CD4-positive, alpha-beta memory T cell (primary cell): Measurements from ENCODE around the gene LTBP1. TPM values are rescaled to one million over a fixed set of nuclear protein-coding genes. Genes with fewer than 3 reads are reported as not detected.

Source experiments
- CTCF ChIA-PET: fragments of 350-600 bp; sonication (Branson Sonifier 250); formaldehyde crosslinking; loops from one replicate; lab custom pipeline; 2021; ENCODE audit warnings: inconsistent platforms; ENCODE audit not compliant: partially characterized antibody; lab: Charles Lee
- POLR2A ChIA-PET: fragments of 350-600 bp; sonication (Branson Sonifier 250); formaldehyde crosslinking; loops from one replicate; lab custom pipeline; 2021; ENCODE audit not compliant: partially characterized antibody; lab: Charles Lee
- DNase-seq, 5 donors: peaks; one replicate each; pipeline versions ENCODE4 v3.0.0 to v3.0.0-alpha.2; 2020 to 2022; ENCODE audit warnings: mixed read lengths in 1 of 5
- H3K27ac ChIP-seq: one replicate; pipeline ENCODE4 v1.7.0; 2013; ENCODE audit warnings: low read depth, low read length
- H3K27me3 ChIP-seq: 2 replicates; pipeline ENCODE4 v1.7.0; 2013; ENCODE audit warnings: mild to moderate bottlenecking, low read length, moderate library complexity; ENCODE audit not compliant: insufficient read depth
- H3K36me3 ChIP-seq: 2 replicates; pipeline ENCODE4 v1.7.0; 2013; ENCODE audit warnings: mild to moderate bottlenecking, low read length, moderate library complexity; ENCODE audit not compliant: insufficient read depth
- H3K4me1 ChIP-seq: 2 replicates; pipeline ENCODE4 v1.7.0; 2013; ENCODE audit warnings: mild to moderate bottlenecking, low read length, moderate library complexity; ENCODE audit not compliant: insufficient read depth
- H3K4me3 ChIP-seq, 2 donors: one replicate each; pipeline ENCODE4 v1.7.0; 2013; ENCODE audit warnings: low read length in 2 of 2, mild to moderate bottlenecking in 1 of 2
- H3K9me3 ChIP-seq, 2 donors: one replicate each; pipeline ENCODE4 v1.7.0; 2013; ENCODE audit warnings: low read length in 2 of 2, control low read depth in 1 of 2; ENCODE audit not compliant: control insufficient read depth in 1 of 2
- H3K27ac Mint-ChIP-seq, 7 donors: one replicate each; pipeline ENCODE4 v1.8.0; 2020 to 2021; ENCODE audit warnings: mixed read lengths in 7 of 7, mild to moderate bottlenecking in 6 of 7, inconsistent platforms in 3 of 7, moderate library complexity in 3 of 7
- H3K27me3 Mint-ChIP-seq, 2 donors: one replicate each; pipeline ENCODE4 v1.8.0; 2020 to 2021; ENCODE audit warnings: mixed read lengths in 2 of 2
- H3K36me3 Mint-ChIP-seq, 2 donors: one replicate each; pipeline ENCODE4 v1.8.0; 2020 to 2021; ENCODE audit warnings: mixed read lengths in 2 of 2, inconsistent platforms in 1 of 2, mild to moderate bottlenecking in 1 of 2
- H3K4me1 Mint-ChIP-seq, 4 donors: one replicate each; pipeline ENCODE4 v1.8.0; 2020 to 2021; ENCODE audit warnings: mixed read lengths in 4 of 4, mild to moderate bottlenecking in 1 of 4
- H3K4me3 Mint-ChIP-seq, 8 donors: one replicate each; pipeline ENCODE4 v1.8.0; 2020 to 2021; ENCODE audit warnings: mixed read lengths in 8 of 8, mild to moderate bottlenecking in 7 of 8, moderate library complexity in 6 of 8, inconsistent platforms in 3 of 8
- H3K9me3 Mint-ChIP-seq, 8 donors: one replicate each; pipeline ENCODE4 v1.8.0; 2020 to 2021; ENCODE audit warnings: mixed read lengths in 8 of 8, mild to moderate bottlenecking in 5 of 8, inconsistent platforms in 3 of 8, moderate library complexity in 1 of 8
- intact Hi-C: fragments of 100-400 bp; cut with micrococcal nuclease; formaldehyde crosslinking; loops from one replicate; pipeline ENCODE4 v1.15.1; 2023
- polyA plus RNA-seq, 2 donors: library from polyadenylated mRNA; unstranded; fragments of 300-500 nt; fragmentation: Illumina TruSeq; gene quantifications; one replicate each; pipeline ENCODE4 v1.2.3, GENCODE V29; 2021
- total RNA-seq, 2 experiments: library from RNA; stranded (reverse); gene quantifications; one replicate each; pipeline ENCODE4 v1.2.3, GENCODE V29; 2021

LTBP1 gene
- total and polyA plus RNA-seq, 4 experiments from 2014 or later = 0.44 TPM; not detected in 3

GRCh38 chr2:33014268-33014667 is 67.5 kb downstream of the LTBP1 start:
- Histone ChIP-seq H3K4me3 (no peak overlapping the region), H3K36me3 (no peaks in the 10 kb centered on the region), H3K9me3 (no peaks in the 10 kb centered on the region), H3K27ac (no peak overlapping the region), H3K27me3 (no peaks in the 10 kb centered on the region), H3K4me1 (no peaks in the 10 kb centered on the region)
- ChIA-PET CTCF (no interaction called here), POLR2A (no interaction called here)
- Mint-ChIP-seq H3K4me1 (no peaks in the 10 kb centered on the region), H3K4me3 (no peak overlapping the region), H3K27ac (no peak overlapping the region), H3K36me3 (no peaks in the 10 kb centered on the region), H3K27me3 (peaks cover 3 to 4% of the 10 kb centered on the region in 2 donors), H3K9me3 (no peaks in the 10 kb centered on the region)
- DNase-seq = no peak
- intact Hi-C loops = no loop called here

GRCh38 chr2:33015421-33016142 is 68.8 kb downstream of the LTBP1 start:
- Histone ChIP-seq H3K36me3 (no peaks in the 10 kb centered on the region), H3K4me1 (no peaks in the 10 kb centered on the region), H3K27ac (no peak overlapping the region), H3K9me3 (no peaks in the 10 kb centered on the region), H3K4me3 (no peak overlapping the region), H3K27me3 (no peaks in the 10 kb centered on the region)
- intact Hi-C loops = no loop called here
- CTCF ChIA-PET = no interaction called here
- Mint-ChIP-seq H3K27me3 (peaks cover 0 to 2% of the 10 kb centered on the region in 2 donors), H3K36me3 (no peaks in the 10 kb centered on the region), H3K4me3 (no peak overlapping the region), H3K4me1 (no peaks in the 10 kb centered on the region), H3K27ac (no peak overlapping the region), H3K9me3 (no peaks in the 10 kb centered on the region)
- POLR2A ChIA-PET = no interaction called here
- no peak for DNase-seq

GRCh38 chr2:33018271-33018670 is 71.5 kb downstream of the LTBP1 start:
- no peak overlapping the region for H3K27ac Mint-ChIP-seq
- Histone ChIP-seq H3K4me3 (no peak overlapping the region), H3K27me3 (no peaks in the 10 kb centered on the region), H3K27ac (no peak overlapping the region), H3K4me1 (no peaks in the 10 kb centered on the region), H3K36me3 (no peaks in the 10 kb centered on the region), H3K9me3 (no peaks in the 10 kb centered on the region)
- no peak for DNase-seq
- no peaks in the 10 kb centered on the region for H3K9me3 Mint-ChIP-seq
- ChIA-PET POLR2A (no interaction called here), CTCF (no interaction called here)
- H3K27me3 Mint-ChIP-seq = peaks cover 6 to 9% of the 10 kb centered on the region in 2 donors
- H3K4me3 Mint-ChIP-seq = no peak overlapping the region
- intact Hi-C loops = no loop called here
- H3K4me1 Mint-ChIP-seq = no peaks in the 10 kb centered on the region
- no peaks in the 10 kb centered on the region for H3K36me3 Mint-ChIP-seq

- H3K36me3 Mint-ChIP-seq = no peaks in the 10 kb centered on the region
- H3K4me1 ChIP-seq = no peaks in the 10 kb centered on the region
- H3K27me3 ChIP-seq = no peaks in the 10 kb centered on the region
- H3K27ac ChIP-seq = no peak overlapping the region
- ChIA-PET CTCF (no interaction called here), POLR2A (no interaction called here)
- H3K36me3 ChIP-seq = no peaks in the 10 kb centered on the region
- no peak overlapping the region for H3K27ac Mint-ChIP-seq
- H3K9me3 ChIP-seq = no peaks in the 10 kb centered on the region
- H3K4me1 Mint-ChIP-seq = no peaks in the 10 kb centered on the region
- no peak overlapping the region for H3K4me3 Mint-ChIP-seq
- H3K9me3 Mint-ChIP-seq = peaks cover 0 to 8% (median 6%) of the 10 kb centered on the region in 8 donors
- H3K4me3 ChIP-seq = no peak overlapping the region
- peaks cover 10 to 14% of the 10 kb centered on the region in 2 donors for H3K27me3 Mint-ChIP-seq
- intact Hi-C loops = no loop called here
- DNase-seq = no peak
Observed at GRCh38 chr2:33019796-33020195, 73.0 kb downstream of the LTBP1 start.

GRCh38 chr2:33020883-33021282 is 74.1 kb downstream of the LTBP1 start:
- no peak for DNase-seq
- CTCF ChIA-PET = no interaction called here
- H3K27ac ChIP-seq = no peak overlapping the region

GRCh38 chr2:33021542-33022227 is 74.9 kb downstream of the LTBP1 start:
- Histone ChIP-seq H3K4me1 (no peaks in the 10 kb centered on the region), H3K27ac (no peak overlapping the region), H3K27me3 (no peaks in the 10 kb centered on the region), H3K4me3 (no peak overlapping the region), H3K9me3 (no peaks in the 10 kb centered on the region), H3K36me3 (no peaks in the 10 kb centered on the region)
- intact Hi-C loops = no loop called here
- ChIA-PET CTCF (interaction anchor here (0.8 kb wide), 1 partner anchor 14 kb away, joined by 3 read pairs; no protein-coding TSS in a partner anchor), POLR2A (no interaction called here)
- Mint-ChIP-seq H3K27ac (no peak overlapping the region), H3K27me3 (peaks cover 10 to 14% of the 10 kb centered on the region in 2 donors), H3K4me1 (no peaks in the 10 kb centered on the region), H3K36me3 (no peaks in the 10 kb centered on the region), H3K4me3 (no peak overlapping the region), H3K9me3 (peaks cover 0 to 8% (median 6%) of the 10 kb centered on the region in 8 donors)
- no peak for DNase-seq

More at GRCh38 chr2:33020883-33021282, 74.1 kb downstream of the LTBP1 start:
- H3K4me3 ChIP-seq = no peak overlapping the region
- POLR2A ChIA-PET = no interaction called here
- no peaks in the 10 kb centered on the region for H3K27me3 ChIP-seq
- no peak overlapping the region for H3K4me3 Mint-ChIP-seq
- H3K9me3 ChIP-seq = no peaks in the 10 kb centered on the region
- H3K4me1 ChIP-seq = no peaks in the 10 kb centered on the region
- H3K36me3 Mint-ChIP-seq = no peaks in the 10 kb centered on the region
- no peaks in the 10 kb centered on the region for H3K36me3 ChIP-seq
- peaks cover 10 to 14% of the 10 kb centered on the region in 2 donors for H3K27me3 Mint-ChIP-seq
- H3K27ac Mint-ChIP-seq = no peak overlapping the region
- intact Hi-C loops = no loop called here
- H3K9me3 Mint-ChIP-seq = peaks cover 0 to 8% (median 6%) of the 10 kb centered on the region in 8 donors
- no peaks in the 10 kb centered on the region for H3K4me1 Mint-ChIP-seq

- H3K4me1 ChIP-seq = no peaks in the 10 kb centered on the region
- no peaks in the 10 kb centered on the region for H3K36me3 ChIP-seq
- POLR2A ChIA-PET = no interaction called here
- no peak overlapping the region for H3K27ac Mint-ChIP-seq
- peaks cover 0 to 8% (median 6%) of the 10 kb centered on the region in 8 donors for H3K9me3 Mint-ChIP-seq
- intact Hi-C loops = no loop called here
- no peak overlapping the region for H3K27ac ChIP-seq
- no peaks in the 10 kb centered on the region for H3K4me1 Mint-ChIP-seq
- H3K36me3 Mint-ChIP-seq = no peaks in the 10 kb centered on the region
- CTCF ChIA-PET = no interaction called here
- no peak for DNase-seq
- H3K27me3 ChIP-seq = no peaks in the 10 kb centered on the region
- H3K4me3 ChIP-seq = no peak overlapping the region
- H3K27me3 Mint-ChIP-seq = peaks cover 10 to 14% of the 10 kb centered on the region in 2 donors
- H3K9me3 ChIP-seq = no peaks in the 10 kb centered on the region
- no peak overlapping the region for H3K4me3 Mint-ChIP-seq
Observed at GRCh38 chr2:33022395-33022985, 75.7 kb downstream of the LTBP1 start.
